GM20000 (cell line): ENCODE data around the gene RAB15.
A peak's percentile ranks its signal among the peaks of the same experiment; 100 is the strongest.

Experiments used
- DNase-seq: peaks from one replicate; pipeline ENCODE4 v3.0.0; 2012; ENCODE audit warnings: low spot score
- TF ChIP-seq, protein P1 (sequence below): IDR thresholded peaks from 2 replicates; pipeline ENCODE4 v1.5.1; 2012; ENCODE audit warnings: mild to moderate bottlenecking, control low read depth; ENCODE audit errors: extremely low read depth, missing control alignments

Gene RAB15

DNA sequence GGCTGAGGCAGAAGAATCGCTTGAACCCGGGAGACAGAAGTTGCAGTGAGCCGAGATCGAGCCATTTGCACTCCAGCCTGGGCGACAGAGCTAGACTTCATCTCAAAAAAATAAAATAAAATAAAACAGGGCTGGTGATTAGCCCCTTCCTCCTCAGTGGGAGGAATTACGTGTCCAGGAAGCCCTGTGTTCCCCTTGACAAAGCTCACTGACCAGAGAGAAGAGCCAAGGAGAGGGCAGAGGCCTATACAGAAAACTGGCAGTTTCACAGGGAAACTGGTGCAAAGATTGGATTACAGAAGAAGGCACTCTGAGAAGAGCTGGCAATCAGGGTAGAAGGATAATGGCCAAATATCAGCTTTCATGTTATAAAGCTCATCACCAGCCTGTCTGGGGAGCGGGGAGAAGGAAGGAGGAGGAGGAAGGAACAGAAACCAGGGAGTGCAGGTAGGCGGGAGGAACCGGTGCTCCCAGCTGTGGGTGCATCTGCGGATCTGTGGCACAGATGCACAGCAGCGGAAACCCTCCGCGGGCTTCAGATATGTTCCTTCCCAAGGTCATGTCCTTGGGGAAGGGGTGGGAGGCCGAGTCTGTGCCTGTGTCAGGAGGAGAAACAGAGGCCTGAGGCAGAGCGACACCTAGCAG, 6.7 kb downstream of the RAB15 start:
- no peak for DNase-seq
- TF ChIP-seq, protein P1, sequence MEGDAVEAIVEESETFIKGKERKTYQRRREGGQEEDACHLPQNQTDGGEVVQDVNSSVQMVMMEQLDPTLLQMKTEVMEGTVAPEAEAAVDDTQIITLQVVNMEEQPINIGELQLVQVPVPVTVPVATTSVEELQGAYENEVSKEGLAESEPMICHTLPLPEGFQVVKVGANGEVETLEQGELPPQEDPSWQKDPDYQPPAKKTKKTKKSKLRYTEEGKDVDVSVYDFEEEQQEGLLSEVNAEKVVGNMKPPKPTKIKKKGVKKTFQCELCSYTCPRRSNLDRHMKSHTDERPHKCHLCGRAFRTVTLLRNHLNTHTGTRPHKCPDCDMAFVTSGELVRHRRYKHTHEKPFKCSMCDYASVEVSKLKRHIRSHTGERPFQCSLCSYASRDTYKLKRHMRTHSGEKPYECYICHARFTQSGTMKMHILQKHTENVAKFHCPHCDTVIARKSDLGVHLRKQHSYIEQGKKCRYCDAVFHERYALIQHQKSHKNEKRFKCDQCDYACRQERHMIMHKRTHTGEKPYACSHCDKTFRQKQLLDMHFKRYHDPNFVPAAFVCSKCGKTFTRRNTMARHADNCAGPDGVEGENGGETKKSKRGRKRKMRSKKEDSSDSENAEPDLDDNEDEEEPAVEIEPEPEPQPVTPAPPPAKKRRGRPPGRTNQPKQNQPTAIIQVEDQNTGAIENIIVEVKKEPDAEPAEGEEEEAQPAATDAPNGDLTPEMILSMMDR, result no peak

DNA sequence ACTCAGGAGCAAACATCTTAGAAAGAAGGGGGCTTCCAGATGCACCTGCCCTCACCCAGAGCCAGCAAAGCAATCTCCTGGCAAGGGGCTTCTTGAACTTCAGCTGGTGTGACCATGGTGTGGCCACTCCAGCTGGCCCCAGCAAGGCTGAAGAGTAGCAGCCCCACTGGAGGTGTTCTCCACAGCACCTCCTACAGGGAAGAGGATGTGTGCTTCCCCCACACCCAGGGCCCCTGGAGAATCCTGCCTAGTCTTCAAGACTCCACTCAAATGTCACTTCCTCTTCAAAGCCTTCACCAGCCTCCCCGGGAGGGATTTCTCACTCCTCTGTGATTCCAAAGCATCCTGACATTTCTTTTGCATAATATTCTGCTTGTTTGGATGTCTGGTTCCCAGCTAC, 8.5 kb downstream of the RAB15 start:
- DNase-seq, result no peak
- TF ChIP-seq, protein P1, result no peak

DNA sequence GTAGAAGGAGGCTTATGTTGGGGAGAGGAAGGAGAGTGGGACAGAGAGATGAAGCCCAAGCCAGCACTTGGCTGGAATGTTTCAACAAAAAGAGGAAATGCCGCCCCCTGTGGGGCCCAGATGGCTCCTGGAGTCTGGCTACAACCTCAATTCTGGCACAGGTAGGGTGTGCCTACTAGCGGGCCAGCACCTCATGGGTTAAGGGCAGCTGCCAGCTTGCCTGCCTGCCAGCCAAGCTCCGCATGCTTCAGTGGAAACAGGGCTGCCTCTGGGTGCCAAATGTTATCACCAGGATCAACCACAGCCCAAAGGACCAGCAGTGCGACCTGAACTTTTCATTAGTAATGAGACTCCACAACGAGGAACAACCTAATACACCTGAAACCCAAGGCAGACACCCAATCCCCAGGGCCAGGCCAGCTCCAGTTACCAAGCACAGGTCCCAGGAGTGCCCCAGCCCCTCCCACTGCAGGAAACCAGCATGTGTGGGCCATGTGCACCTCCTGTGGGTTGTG, 11.3 kb downstream of the RAB15 start:
- DNase-seq, result no peak
- TF ChIP-seq, protein P1, result peak; percentile 15

DNA sequence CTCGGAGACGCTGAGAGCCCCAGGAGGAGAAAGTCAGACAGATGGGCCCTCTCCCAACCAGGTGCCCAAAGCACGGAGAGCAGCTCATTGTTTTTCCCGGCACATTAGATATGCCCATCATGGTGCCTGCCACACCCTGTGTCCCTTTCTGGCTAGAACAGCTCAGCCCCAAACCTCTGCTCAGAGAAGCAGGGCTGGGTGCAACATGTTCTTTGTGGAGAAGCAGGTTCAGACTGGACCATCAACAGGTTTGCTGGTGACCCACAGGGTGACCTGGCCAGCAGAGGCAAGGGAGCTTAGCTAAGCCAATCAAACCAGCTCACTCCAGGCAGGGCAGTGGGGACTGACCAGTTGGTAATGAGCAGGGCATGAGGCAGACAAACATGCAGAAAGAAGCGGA, 13.4 kb downstream of the RAB15 start:
- TF ChIP-seq, protein P1, result no peak
- no peak for DNase-seq

DNA sequence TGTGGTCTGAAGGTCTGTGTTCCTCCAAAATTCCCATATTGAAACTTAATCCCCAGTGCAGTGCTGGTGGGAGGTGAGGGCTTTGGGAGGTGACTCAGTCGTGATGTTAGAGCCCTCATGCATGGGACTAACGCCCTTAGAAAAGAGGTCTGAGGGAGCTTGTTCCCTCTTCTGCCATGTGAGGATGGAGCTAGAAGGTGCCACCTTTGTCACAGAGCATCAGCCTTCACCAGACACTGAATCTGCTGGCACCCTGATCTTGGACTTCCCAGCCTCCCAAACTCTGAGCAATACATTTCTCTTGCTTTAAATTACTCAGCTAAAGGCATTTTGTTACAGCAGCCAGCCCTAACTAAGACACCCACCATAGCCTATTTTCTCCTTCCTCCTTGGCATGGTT, 13.9 kb downstream of the RAB15 start:
- DNase-seq, result no peak
- TF ChIP-seq, protein P1, result no peak

DNA sequence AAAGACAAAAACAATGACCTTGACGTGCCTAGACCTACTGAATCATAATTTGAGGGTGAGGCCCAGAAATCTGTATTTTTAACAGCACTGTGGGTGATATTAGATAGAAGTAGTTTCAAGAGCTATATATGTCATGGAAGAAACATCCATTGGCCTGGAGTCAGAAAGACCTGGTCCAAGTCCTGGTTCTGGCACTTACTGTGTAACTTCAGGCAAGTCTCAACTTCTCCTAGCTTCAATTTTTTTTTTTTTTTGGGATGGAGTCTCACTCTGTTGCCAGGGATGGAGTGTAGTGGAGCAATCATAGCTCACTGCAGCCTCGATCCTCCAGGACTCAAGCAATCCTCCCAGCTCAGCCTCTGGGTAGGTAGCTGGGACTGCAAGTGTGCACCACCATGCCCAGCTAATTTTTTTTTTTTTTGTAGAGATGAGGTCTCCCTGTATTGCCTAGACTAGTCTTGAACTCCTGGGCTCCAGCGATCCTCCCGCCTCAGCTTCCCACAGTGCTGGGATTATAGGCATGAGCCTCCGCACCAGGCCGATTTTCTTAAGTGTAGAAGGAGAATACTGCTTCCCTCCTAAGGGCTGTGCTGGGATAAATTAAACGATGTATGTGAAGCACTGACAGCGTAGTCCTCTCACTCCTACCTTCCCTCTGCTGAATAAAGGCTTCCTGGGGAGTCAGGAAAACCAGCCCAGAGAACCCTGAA, 15.3 kb downstream of the RAB15 start:
- no peak for DNase-seq
- TF ChIP-seq, protein P1, result no peak

DNA sequence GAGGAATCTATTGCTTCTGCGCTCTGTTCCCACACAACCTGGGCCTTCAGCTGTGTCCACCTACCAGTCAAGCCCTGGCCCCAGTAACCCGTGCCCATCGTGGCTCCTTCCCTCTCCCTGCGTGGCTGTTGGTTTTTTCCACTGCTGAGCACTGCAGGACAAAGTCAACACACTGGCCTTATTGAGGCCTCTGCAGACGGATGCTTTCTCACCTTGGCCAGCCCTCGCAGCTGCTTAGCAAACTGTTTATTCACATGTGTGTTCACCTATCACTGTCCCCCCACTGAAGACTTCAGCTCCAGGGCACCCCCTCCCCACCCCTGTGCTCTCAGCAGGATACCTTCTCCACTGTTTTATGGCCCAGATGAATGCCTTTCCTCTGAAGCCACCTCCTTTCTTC, 16.8 kb downstream of the RAB15 start:
- TF ChIP-seq, protein P1, result no peak
- DNase-seq, result no peak
